ENCODE measurements around the gene LTBR. TPM values are rescaled to one million over a fixed set of nuclear protein-coding genes. Genes with fewer than 3 reads are reported as not detected.

Gene LTBR
- total RNA-seq, 1 experiment from 2014 or later: 4.8 TPM

DNA sequence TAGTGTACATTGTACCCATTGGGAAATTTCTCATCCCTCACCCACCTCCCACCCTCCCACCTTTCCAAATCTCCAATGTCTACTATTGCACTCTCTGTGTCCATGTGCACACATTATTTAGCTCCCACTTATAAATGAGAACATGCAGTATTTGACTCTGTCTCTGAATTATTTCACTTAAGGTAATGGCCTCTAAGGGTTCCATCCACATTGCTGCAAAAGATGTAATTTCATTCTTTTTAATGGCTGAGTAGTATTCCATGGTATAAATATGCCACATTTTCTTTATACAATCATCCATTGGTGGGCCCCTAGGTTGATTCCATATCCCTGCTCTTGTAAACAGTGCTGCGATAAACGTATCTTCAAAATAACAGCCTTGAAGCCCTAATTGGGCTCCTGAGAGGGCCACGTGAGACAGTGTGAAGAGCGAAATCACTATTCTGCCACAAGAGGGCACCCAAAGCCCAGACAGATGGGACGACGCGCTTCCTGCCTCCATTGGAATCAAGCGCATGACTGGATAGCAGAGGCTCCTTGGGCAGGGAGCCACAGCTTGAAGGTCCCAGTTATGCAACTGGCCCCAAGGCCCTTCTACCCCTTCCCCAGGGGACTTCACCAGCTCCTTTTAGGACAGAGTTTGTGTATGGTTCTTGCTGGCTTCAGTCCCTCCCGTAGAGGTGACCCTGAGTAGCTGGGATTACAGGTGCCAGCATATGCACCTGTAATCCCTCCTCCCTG is 39.5 kb downstream of the LTBR start:
- Histone ChIP-seq H3K79me1 (ENCODE audit: insufficient read depth, low read depth, low read length, poor library complexity, severe bottlenecking) (no peaks in the 10 kb centered on the region), H3K9ac (ENCODE audit: extremely low read depth, insufficient read length, low read length) (no peak overlapping the region), H3K27ac (ENCODE audit: insufficient read length, low read depth, low read length) (no peak overlapping the region), H4K8ac (replicated peaks; ENCODE audit: insufficient read length, low read depth, low read length) (no peak overlapping the region), H2BK20ac (ENCODE audit: low read depth, low read length, poor library complexity, severe bottlenecking) (no peak overlapping the region), H3K56ac (ENCODE audit: insufficient read length, low read depth, low read length) (no peak overlapping the region), H3K18ac (ENCODE audit: insufficient read length, low read depth, low read length) (no peak overlapping the region), H4K91ac (ENCODE audit: insufficient read length, low read depth, low read length) (no peak overlapping the region), H2AK5ac (ENCODE audit: insufficient read length, low read length) (no peak overlapping the region), H2BK12ac (ENCODE audit: insufficient read length, low read depth, low read length) (no peak overlapping the region), H2BK15ac (ENCODE audit: low read depth, low read length) (no peak overlapping the region), H3K4me1 (ENCODE audit: insufficient read depth, low read length) (no peaks in the 10 kb centered on the region), H2BK120ac (ENCODE audit: low read depth, low read length, poor library complexity, severe bottlenecking) (no peak overlapping the region), H2AFZ (ENCODE audit: low read length) (no peak overlapping the region), H3K79me2 (ENCODE audit: insufficient read depth, low read length) (no peaks in the 10 kb centered on the region), H3K27me3 (ENCODE audit: insufficient read depth, low read length) (no peaks in the 10 kb centered on the region), H3K23me2 (ENCODE audit: insufficient read length, low read depth, low read length, poor library complexity, severe bottlenecking) (no peaks in the 10 kb centered on the region), H3K9me3 (ENCODE audit: control insufficient read depth, low read depth, low read length) (no peaks in the 10 kb centered on the region), H3K4ac (ENCODE audit: low read depth, low read length) (no peak overlapping the region), H3K4me2 (ENCODE audit: insufficient read depth, insufficient read length, low read length) (no peak overlapping the region), H2BK5ac (ENCODE audit: insufficient read length, low read length) (no peak overlapping the region), H3K23ac (ENCODE audit: insufficient read length, low read depth, low read length) (no peak overlapping the region), H4K5ac (ENCODE audit: insufficient read length, low read depth, low read length) (no peak overlapping the region), H4K20me1 (ENCODE audit: control insufficient read depth, insufficient read depth, insufficient read length) (no peaks in the 10 kb centered on the region), H3K14ac (ENCODE audit: insufficient read depth, low read length) (no peak overlapping the region), H3T11ph (ENCODE audit: low read length) (no peak overlapping the region)
- WGBS (ENCODE audit: extremely low coverage, insufficient read length, low lambda C conversion rate): no CpG with 5 or more reads among the region's 9 CpGs
- peak; percentile 91 for DNase-seq
- Mint-ChIP-seq H3K4me3 (no peak overlapping the region), H3K27ac (no peak overlapping the region), H3K4me1 (peaks cover 5% of the 10 kb centered on the region in 2 experiments), H3K9me3 (no peaks in the 10 kb centered on the region), H3K27me3 (ENCODE audit: low read depth) (peaks cover 6% of the 10 kb centered on the region), H3K36me3 (ENCODE audit: insufficient read depth in 1 of 3, low read depth in 3 of 3) (no peaks in the 10 kb centered on the region)
- TF ChIP-seq, protein P1, sequence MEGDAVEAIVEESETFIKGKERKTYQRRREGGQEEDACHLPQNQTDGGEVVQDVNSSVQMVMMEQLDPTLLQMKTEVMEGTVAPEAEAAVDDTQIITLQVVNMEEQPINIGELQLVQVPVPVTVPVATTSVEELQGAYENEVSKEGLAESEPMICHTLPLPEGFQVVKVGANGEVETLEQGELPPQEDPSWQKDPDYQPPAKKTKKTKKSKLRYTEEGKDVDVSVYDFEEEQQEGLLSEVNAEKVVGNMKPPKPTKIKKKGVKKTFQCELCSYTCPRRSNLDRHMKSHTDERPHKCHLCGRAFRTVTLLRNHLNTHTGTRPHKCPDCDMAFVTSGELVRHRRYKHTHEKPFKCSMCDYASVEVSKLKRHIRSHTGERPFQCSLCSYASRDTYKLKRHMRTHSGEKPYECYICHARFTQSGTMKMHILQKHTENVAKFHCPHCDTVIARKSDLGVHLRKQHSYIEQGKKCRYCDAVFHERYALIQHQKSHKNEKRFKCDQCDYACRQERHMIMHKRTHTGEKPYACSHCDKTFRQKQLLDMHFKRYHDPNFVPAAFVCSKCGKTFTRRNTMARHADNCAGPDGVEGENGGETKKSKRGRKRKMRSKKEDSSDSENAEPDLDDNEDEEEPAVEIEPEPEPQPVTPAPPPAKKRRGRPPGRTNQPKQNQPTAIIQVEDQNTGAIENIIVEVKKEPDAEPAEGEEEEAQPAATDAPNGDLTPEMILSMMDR (conservative IDR thresholded peaks at IDR 0.05): peak; percentile 95

Data from H9 (cell line).